Keratinocyte (primary cell): ENCODE results near the gene SLC25A23.

Source experiments
- CTCF ChIP-seq, 3 experiments: IDR thresholded peaks in 1 of 3; conservative IDR thresholded peaks in 1 of 3; optimal IDR thresholded peaks in 1 of 3; 2 replicates in 2 of 3; 3 replicates in 1 of 3; pipeline versions ENCODE3 to v1.5.1; 2011; ENCODE audit warnings: low read length in 3 of 3, mild to moderate bottlenecking in 3 of 3, moderate library complexity in 2 of 3, control low read depth in 1 of 3, inconsistent platforms in 1 of 3; ENCODE audit not compliant: insufficient read depth in 2 of 3; ENCODE audit errors: extremely low read depth in 1 of 3
- EZH2 ChIP-seq: IDR thresholded peaks from one replicate; pipeline ENCODE4 v1.6.1; 2012; ENCODE audit warnings: inconsistent platforms, mild to moderate bottlenecking, low read length, moderate library complexity

GRCh38 chr19:6443986-6444385 lies 15.6 kb downstream of the SLC25A23 start:
- no peak for TF ChIP-seq CTCF (optimal IDR thresholded peaks at IDR 0.05 in 1 of 3, IDR thresholded peaks at IDR 0.05 in 1 of 3, conservative IDR thresholded peaks at IDR 0.05 in 1 of 3; ENCODE audit: extremely low read depth in 1 of 3, insufficient read depth in 2 of 3, low read length in 3 of 3)
- no peak for TF ChIP-seq EZH2
